ENCODE results near the gene NR4A1. TPM values are rescaled to one million over a fixed set of nuclear protein-coding genes. Genes with fewer than 3 reads are reported as not detected.

NR4A1 gene
- total and polyA plus RNA-seq, 9 of the 15 experiments (the other 6 are each of a cell fraction or from before 2014, with no cell fraction given) = 0.07 to 4.7 (median 1.9) TPM; not detected in 1

DNA sequence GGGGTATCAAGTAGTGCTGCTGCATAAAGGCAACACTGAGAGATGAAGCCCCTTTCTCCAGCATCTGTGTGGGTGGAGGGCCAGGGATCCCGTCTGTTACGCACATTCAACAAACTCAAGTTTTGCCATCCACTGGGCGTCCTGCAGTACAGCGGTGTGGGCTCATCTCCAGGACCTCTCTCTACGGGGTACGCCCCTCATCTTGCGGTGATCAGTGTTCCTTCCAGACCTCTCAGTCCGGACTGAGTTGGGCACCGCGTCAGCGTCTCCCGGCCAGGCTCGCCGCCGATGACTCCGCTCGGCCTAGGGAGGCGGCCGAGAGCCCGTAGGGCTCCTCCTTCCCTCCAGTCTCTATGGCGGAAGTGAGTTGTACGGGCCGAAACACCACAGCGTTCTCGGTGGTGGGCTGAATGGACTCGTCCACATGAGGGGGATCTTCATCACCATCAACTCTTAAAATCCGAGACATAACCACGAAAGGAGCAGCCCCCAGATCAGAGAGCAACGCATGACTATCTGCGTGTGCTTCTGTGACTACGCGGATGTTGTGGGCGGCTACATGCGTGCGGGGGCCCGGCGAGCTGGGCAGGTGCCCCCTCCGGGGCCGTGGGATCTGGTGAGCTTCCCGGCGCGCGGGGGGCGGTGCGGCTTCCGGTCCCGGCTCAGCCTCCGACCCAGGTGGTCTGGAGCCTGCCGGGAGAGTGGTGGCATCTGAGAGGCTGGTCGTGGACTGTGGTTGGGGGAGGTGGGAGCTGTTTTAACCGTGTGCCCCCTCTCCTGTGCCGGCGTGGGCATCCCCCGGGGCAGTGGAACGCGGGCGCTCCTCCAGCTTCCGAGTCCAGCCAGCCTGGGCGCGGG lies 18.3 kb downstream of the NR4A1 start, which contains the start of gene ATG101:
Gene ATG101, plus strand, starts transcription at position 652 of the 858 bp plus-strand sequence. CDS start 3,673 bp downstream, outside the sequence.
- FAIRE-seq = peak; percentile 99
- peak within 1 kb of the TSS; percentile 87 for H3K27ac ChIP-seq (ENCODE audit: extremely low read depth, low read depth, low read length)
- H3K9me3 ChIP-seq (replicated peaks; ENCODE audit: control insufficient read depth, insufficient read depth, low read depth, low read length) = no peaks in the 10 kb centered on the region
- peaks cover 28% of the 10 kb centered on the region for H3K36me3 ChIP-seq (ENCODE audit: control insufficient read depth, insufficient read depth, low read length)
- in situ Hi-C loops (cut with MboI) = no loop called here
- intact Hi-C loops (cut with micrococcal nuclease) = loop anchor here (1.0 kb wide), 1 partner anchor 44 kb away; no protein-coding TSS in a partner anchor
- H2AFZ ChIP-seq (ENCODE audit: low read depth, low read length) = peak within 1 kb of the TSS; percentile 96
- POLR2A ChIA-PET = interaction anchor here (0.6 to 5.6 kb wide), 11 partner anchors 9 to 59 kb away, joined by 3 to 23 read pairs (median 5); partner anchors contain the start of genes NR4A1 and SMIM41
- H3K4me2 ChIP-seq (ENCODE audit: insufficient read depth, low read length) = peak within 1 kb of the TSS; percentile 96
- DNase-seq (ENCODE audit: extremely low read depth in 1 of 4, low spot score in 3 of 4) = peak; percentile 89 to 95 (median 93)
- peaks cover 9% of the 10 kb centered on the region; the same call in 1 of the 2 replicates for H4K20me1 ChIP-seq (replicated peaks; ENCODE audit: control insufficient read depth, insufficient read depth, low read length)
- H3K79me2 ChIP-seq (ENCODE audit: control insufficient read depth, insufficient read depth, low read length) = peaks cover 39% of the 10 kb centered on the region
- BruUV-seq (replicated peaks) = no TSS peak
- H3K4me1 ChIP-seq (replicated peaks in 1 of 2; ENCODE audit: control insufficient read depth in 2 of 2, insufficient read depth in 2 of 2, low read length in 2 of 2) = peaks cover 9 to 16% of the 10 kb centered on the region in 2 experiments
- peak within 1 kb of the TSS; percentile 65 for H3K4me3 ChIP-seq
- WGBS (ENCODE audit: insufficient coverage, low coverage, missing lambda C conversion rate) = under 1% methylated on average over 53 of the region's 60 CpGs
- peaks cover 0 to 4% of the 10 kb centered on the region in 2 experiments; a peak in 2 of 5 replicates for H3K27me3 ChIP-seq (ENCODE audit: control insufficient read depth in 2 of 2, insufficient read depth in 2 of 2, low read length in 2 of 2)
- peak; percentile 98 for ATAC-seq
- CTCF ChIA-PET (ENCODE audit: low intra/inter-chr PET ratio) = interaction anchor here (1.5 to 2.3 kb wide), 2 partner anchors 13 to 44 kb away, joined by 5 to 18 read pairs; no protein-coding TSS in a partner anchor
- no peaks in the 10 kb centered on the region for H3K9me1 ChIP-seq (ENCODE audit: control insufficient read depth, insufficient read depth, low read length)
- H3K9ac ChIP-seq (ENCODE audit: insufficient read depth in 1 of 2, low read depth in 2 of 2, low read length in 2 of 2) = peak within 1 kb of the TSS; percentile 79 to 97
- peak; percentile 55 for TF ChIP-seq CCNT2 (IDR thresholded peaks at IDR 0.05; ENCODE audit: borderline replicate concordance, extremely low read depth, insufficient read length, low read depth, low read length)
- TF ChIP-seq ZNF12 (CRISPR knock-in tag; IDR thresholded peaks at IDR 0.05) = peak; percentile 74; the same call in 1 of the 2 replicates
- no peak for TF ChIP-seq STAG1 (CRISPR knock-in tag; IDR thresholded peaks at IDR 0.05; ENCODE audit: borderline replicate concordance)
- TF ChIP-seq, protein P1, sequence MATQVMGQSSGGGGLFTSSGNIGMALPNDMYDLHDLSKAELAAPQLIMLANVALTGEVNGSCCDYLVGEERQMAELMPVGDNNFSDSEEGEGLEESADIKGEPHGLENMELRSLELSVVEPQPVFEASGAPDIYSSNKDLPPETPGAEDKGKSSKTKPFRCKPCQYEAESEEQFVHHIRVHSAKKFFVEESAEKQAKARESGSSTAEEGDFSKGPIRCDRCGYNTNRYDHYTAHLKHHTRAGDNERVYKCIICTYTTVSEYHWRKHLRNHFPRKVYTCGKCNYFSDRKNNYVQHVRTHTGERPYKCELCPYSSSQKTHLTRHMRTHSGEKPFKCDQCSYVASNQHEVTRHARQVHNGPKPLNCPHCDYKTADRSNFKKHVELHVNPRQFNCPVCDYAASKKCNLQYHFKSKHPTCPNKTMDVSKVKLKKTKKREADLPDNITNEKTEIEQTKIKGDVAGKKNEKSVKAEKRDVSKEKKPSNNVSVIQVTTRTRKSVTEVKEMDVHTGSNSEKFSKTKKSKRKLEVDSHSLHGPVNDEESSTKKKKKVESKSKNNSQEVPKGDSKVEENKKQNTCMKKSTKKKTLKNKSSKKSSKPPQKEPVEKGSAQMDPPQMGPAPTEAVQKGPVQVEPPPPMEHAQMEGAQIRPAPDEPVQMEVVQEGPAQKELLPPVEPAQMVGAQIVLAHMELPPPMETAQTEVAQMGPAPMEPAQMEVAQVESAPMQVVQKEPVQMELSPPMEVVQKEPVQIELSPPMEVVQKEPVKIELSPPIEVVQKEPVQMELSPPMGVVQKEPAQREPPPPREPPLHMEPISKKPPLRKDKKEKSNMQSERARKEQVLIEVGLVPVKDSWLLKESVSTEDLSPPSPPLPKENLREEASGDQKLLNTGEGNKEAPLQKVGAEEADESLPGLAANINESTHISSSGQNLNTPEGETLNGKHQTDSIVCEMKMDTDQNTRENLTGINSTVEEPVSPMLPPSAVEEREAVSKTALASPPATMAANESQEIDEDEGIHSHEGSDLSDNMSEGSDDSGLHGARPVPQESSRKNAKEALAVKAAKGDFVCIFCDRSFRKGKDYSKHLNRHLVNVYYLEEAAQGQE (IDR thresholded peaks at IDR 0.05; ENCODE audit: borderline replicate concordance) = no peak
- TF ChIP-seq, protein P1 (CRISPR knock-in tag; IDR thresholded peaks at IDR 0.05; ENCODE audit: low read depth) = peak; percentile 43; the same call in 1 of the 2 replicates
- TF ChIP-seq FOXP1 (CRISPR knock-in tag; IDR thresholded peaks at IDR 0.05) = peak; percentile 70
- peak; percentile 19; the same call in 1 of the 2 replicates for TF ChIP-seq SOX6 (IDR thresholded peaks at IDR 0.05)
- no peak for TF ChIP-seq HMG20A (CRISPR knock-in tag; conservative IDR thresholded peaks at IDR 0.05)
- no peak for TF ChIP-seq NR4A1 (CRISPR knock-in tag; IDR thresholded peaks at IDR 0.05)
- peak; percentile 35; the same call in 1 of the 2 replicates for TF ChIP-seq NR4A1 (tag; IDR thresholded peaks at IDR 0.05)
- TF ChIP-seq ZFX (CRISPR knock-in tag; IDR thresholded peaks at IDR 0.05) = peak; percentile 30; the same call in 1 of the 2 replicates
- peak; percentile 51; the same call in 1 of the 2 replicates for TF ChIP-seq FOXK1 (CRISPR knock-in tag; IDR thresholded peaks at IDR 0.05; ENCODE audit: borderline replicate concordance)
- TF ChIP-seq CC2D1A (IDR thresholded peaks at IDR 0.05) = peak; percentile 92
- 0 out of 2 replicates have a peak, but pooled peaks have one; percentile 38 for TF ChIP-seq MEF2A (IDR thresholded peaks at IDR 0.05; ENCODE audit: control insufficient read depth, low read depth, low read length)

Measured in K562 (cell line).